SK-N-SH (cell line): ENCODE results near the gene SCN8A.

Source experiments
- FOXJ3 ChIP-seq: sonication (generic); formaldehyde crosslinking; IDR thresholded peaks from 2 replicates; pipeline ENCODE4 v1.5.1; 2020; ENCODE audit warnings: mild to moderate bottlenecking, missing genetic modification reagents
- JUND ChIP-seq: IDR thresholded peaks from 2 replicates; pipeline ENCODE4 v1.4.0; 2012
- POLR2AphosphoS5 ChIP-seq: IDR thresholded peaks from 2 replicates; pipeline ENCODE4 v1.6.1; 2012; ENCODE audit warnings: low read depth, low read length
- RCOR1 ChIP-seq: fragments of 150-350 bp; IDR thresholded peaks from 2 replicates; pipeline ENCODE4 v1.6.1; 2017; ENCODE audit warnings: antibody characterized with exemption, low read length
- SMC3 ChIP-seq: IDR thresholded peaks from 2 replicates; pipeline ENCODE4 v1.6.1; 2012; ENCODE audit warnings: low read depth, low read length, improper control_type of control experiment
- TAF1 ChIP-seq: IDR thresholded peaks from 2 replicates; pipeline ENCODE4 v1.6.1; 2012; ENCODE audit warnings: low read depth, mild to moderate bottlenecking, low read length, moderate library complexity, borderline replicate concordance
- TEAD4 ChIP-seq: IDR thresholded peaks from 2 replicates; pipeline ENCODE4 v1.4.0; 2012; ENCODE audit warnings: mild to moderate bottlenecking, borderline replicate concordance; ENCODE audit not compliant: insufficient read depth
- YY1 ChIP-seq: IDR thresholded peaks from 2 replicates; pipeline ENCODE4 v1.4.0; 2012; ENCODE audit warnings: low read depth, mild to moderate bottlenecking
- TF ChIP-seq, protein P1 (sequence below): fragments of 200-600 bp; sonication (generic); IDR thresholded peaks from 2 replicates; pipeline ENCODE4 v1.6.1; 2017; ENCODE audit warnings: antibody characterized with exemption, mild to moderate bottlenecking, moderate library complexity
- TF ChIP-seq, protein P2 (sequence below): IDR thresholded peaks from 2 replicates; pipeline ENCODE4 v1.4.0; 2012; ENCODE audit warnings: low read depth
- TF ChIP-seq, protein P3 (sequence below): IDR thresholded peaks from 2 replicates; pipeline ENCODE4 v1.6.1; 2012; ENCODE audit warnings: mild to moderate bottlenecking, low read depth, low read length, moderate library complexity
- TF ChIP-seq, protein P4 (sequence below): fragments of 150-350 bp; IDR thresholded peaks from 2 replicates; pipeline ENCODE4 v1.6.1; 2017; ENCODE audit warnings: antibody characterized with exemption, low read length, low read depth, borderline replicate concordance

DNA sequence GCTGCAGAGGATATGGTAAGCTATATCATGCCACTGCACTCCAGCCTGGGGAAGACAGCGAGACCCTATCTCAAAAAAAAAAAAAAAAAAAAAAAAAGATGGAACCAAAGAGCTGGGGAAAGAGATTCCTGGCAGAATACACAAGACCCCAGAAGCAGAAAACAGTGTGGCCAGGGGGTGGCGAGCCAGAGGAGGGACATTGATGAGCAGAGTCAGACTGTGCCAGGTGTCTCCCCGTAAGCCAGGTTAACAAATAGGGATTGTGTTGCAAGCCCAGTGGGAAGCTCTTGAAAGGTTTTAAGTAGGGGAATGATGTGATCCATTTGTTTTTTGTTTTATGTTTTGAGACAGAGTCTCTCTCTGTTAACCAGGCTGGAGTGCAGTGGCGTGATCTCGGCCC, 201.4 kb downstream of the SCN8A start:
- TF ChIP-seq, protein P1, sequence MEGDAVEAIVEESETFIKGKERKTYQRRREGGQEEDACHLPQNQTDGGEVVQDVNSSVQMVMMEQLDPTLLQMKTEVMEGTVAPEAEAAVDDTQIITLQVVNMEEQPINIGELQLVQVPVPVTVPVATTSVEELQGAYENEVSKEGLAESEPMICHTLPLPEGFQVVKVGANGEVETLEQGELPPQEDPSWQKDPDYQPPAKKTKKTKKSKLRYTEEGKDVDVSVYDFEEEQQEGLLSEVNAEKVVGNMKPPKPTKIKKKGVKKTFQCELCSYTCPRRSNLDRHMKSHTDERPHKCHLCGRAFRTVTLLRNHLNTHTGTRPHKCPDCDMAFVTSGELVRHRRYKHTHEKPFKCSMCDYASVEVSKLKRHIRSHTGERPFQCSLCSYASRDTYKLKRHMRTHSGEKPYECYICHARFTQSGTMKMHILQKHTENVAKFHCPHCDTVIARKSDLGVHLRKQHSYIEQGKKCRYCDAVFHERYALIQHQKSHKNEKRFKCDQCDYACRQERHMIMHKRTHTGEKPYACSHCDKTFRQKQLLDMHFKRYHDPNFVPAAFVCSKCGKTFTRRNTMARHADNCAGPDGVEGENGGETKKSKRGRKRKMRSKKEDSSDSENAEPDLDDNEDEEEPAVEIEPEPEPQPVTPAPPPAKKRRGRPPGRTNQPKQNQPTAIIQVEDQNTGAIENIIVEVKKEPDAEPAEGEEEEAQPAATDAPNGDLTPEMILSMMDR: no peak
- TF ChIP-seq FOXJ3 (no peak), TAF1 (no peak), SMC3 (no peak), YY1 (no peak), POLR2AphosphoS5 (no peak), JUND (no peak), RCOR1 (no peak), TEAD4 (no peak)
- TF ChIP-seq, protein P2, sequence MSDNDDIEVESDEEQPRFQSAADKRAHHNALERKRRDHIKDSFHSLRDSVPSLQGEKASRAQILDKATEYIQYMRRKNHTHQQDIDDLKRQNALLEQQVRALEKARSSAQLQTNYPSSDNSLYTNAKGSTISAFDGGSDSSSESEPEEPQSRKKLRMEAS: no peak
- TF ChIP-seq, protein P3, sequence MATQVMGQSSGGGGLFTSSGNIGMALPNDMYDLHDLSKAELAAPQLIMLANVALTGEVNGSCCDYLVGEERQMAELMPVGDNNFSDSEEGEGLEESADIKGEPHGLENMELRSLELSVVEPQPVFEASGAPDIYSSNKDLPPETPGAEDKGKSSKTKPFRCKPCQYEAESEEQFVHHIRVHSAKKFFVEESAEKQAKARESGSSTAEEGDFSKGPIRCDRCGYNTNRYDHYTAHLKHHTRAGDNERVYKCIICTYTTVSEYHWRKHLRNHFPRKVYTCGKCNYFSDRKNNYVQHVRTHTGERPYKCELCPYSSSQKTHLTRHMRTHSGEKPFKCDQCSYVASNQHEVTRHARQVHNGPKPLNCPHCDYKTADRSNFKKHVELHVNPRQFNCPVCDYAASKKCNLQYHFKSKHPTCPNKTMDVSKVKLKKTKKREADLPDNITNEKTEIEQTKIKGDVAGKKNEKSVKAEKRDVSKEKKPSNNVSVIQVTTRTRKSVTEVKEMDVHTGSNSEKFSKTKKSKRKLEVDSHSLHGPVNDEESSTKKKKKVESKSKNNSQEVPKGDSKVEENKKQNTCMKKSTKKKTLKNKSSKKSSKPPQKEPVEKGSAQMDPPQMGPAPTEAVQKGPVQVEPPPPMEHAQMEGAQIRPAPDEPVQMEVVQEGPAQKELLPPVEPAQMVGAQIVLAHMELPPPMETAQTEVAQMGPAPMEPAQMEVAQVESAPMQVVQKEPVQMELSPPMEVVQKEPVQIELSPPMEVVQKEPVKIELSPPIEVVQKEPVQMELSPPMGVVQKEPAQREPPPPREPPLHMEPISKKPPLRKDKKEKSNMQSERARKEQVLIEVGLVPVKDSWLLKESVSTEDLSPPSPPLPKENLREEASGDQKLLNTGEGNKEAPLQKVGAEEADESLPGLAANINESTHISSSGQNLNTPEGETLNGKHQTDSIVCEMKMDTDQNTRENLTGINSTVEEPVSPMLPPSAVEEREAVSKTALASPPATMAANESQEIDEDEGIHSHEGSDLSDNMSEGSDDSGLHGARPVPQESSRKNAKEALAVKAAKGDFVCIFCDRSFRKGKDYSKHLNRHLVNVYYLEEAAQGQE: no peak
- TF ChIP-seq, protein P4, sequence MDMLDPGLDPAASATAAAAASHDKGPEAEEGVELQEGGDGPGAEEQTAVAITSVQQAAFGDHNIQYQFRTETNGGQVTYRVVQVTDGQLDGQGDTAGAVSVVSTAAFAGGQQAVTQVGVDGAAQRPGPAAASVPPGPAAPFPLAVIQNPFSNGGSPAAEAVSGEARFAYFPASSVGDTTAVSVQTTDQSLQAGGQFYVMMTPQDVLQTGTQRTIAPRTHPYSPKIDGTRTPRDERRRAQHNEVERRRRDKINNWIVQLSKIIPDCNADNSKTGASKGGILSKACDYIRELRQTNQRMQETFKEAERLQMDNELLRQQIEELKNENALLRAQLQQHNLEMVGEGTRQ: no peak
